ENCODE data around the gene SAMD11. TPM values are rescaled to one million over a fixed set of nuclear protein-coding genes. Genes with fewer than 3 reads are reported as not detected.

The SAMD11 gene
- total and polyA plus RNA-seq, 10 of the 15 experiments (the other 5 are each of a cell fraction or from before 2014, with no cell fraction given): 0.04 to 0.31 (median 0.19) TPM; not detected in 6

GRCh38 chr1:972726-973458 lies 49.2 kb downstream of the SAMD11 start:
- FAIRE-seq (no peak), ATAC-seq (no peak), DNase-seq (ENCODE audit: low read depth, low spot score) (no peak)
- intact Hi-C loops (cut with micrococcal nuclease; ENCODE audit: unreplicated experiment) (no loop called here), in situ Hi-C loops (cut with MboI) (no loop called here)
- Histone ChIP-seq H3K9ac (ENCODE audit: control insufficient read depth, insufficient read depth, low read length) (no peak overlapping the region), H4K20me1 (ENCODE audit: control insufficient read depth, insufficient read depth) (no peaks in the 10 kb centered on the region), H3K4me3 (no peak overlapping the region), H3K27ac (ENCODE audit: control insufficient read depth, insufficient read depth) (no peak overlapping the region), H3K4me2 (ENCODE audit: control insufficient read depth, insufficient read depth) (no peak overlapping the region), H3K9me3 (replicated peaks; ENCODE audit: control insufficient read depth, insufficient read depth, low read length) (no peaks in the 10 kb centered on the region), H3K79me2 (ENCODE audit: control insufficient read depth, insufficient read depth, low read length) (no peaks in the 10 kb centered on the region), H3K36me3 (ENCODE audit: control insufficient read depth in 2 of 2, insufficient read depth in 2 of 2, low read length in 1 of 2) (no peaks in the 10 kb centered on the region), H2AFZ (ENCODE audit: control insufficient read depth, low read depth, low read length) (no peak overlapping the region), H3K4me1 (ENCODE audit: control insufficient read depth, insufficient read depth, low read length) (no peaks in the 10 kb centered on the region), H3K27me3 (replicated peaks in 1 of 2; ENCODE audit: control insufficient read depth in 2 of 2, insufficient read depth in 2 of 2, low read length in 1 of 2) (no peaks in the 10 kb centered on the region)
- ChIA-PET POLR2A (no interaction called here), RAD21 (ENCODE audit: unreplicated experiment) (no interaction called here), CTCF (interaction anchor here (1.3 kb wide), 1 partner anchor 91 kb away, joined by 3 read pairs; no protein-coding TSS in a partner anchor), SMC1A (ENCODE audit: uncharacterized antibody, unreplicated experiment) (no interaction called here)
- WGBS (ENCODE audit: insufficient coverage, insufficient replicate concordance, low lambda C conversion rate, missing lambda C conversion rate): 69% methylated on average over 22 of the region's 28 CpGs
- no TSS peak for BruUV-seq (replicated peaks)
- TF ChIP-seq STAT1 (conservative IDR thresholded peaks at IDR 0.05) (no peak), ZZZ3 (IDR thresholded peaks at IDR 0.05; ENCODE audit: control insufficient read depth, insufficient read length, low read depth) (no peak), FOS (IDR thresholded peaks at IDR 0.05; ENCODE audit: borderline replicate concordance, extremely low read depth, insufficient read length) (no peak), ATF7 (IDR thresholded peaks at IDR 0.05; ENCODE audit: low read depth) (no peak), ZBTB11 (CRISPR knock-in tag; IDR thresholded peaks at IDR 0.05) (no peak), FOXM1 (IDR thresholded peaks at IDR 0.05; ENCODE audit: low read depth, low read length) (no peak), FOXK2 (IDR thresholded peaks at IDR 0.05) (no peak), ZNF217 (IDR thresholded peaks at IDR 0.05) (no peak), EZH2 (IDR thresholded peaks at IDR 0.05; ENCODE audit: borderline replicate concordance, control insufficient read depth, low read depth, low read length) (no peak), POLR2AphosphoS2 (IDR thresholded peaks at IDR 0.05; ENCODE audit: low read depth, low read length) (no peak), IKZF1 (conservative IDR thresholded peaks at IDR 0.05) (no peak), EGR1 (IDR thresholded peaks at IDR 0.05; ENCODE audit: borderline replicate concordance in 1 of 2, low read depth in 2 of 2, low read length in 2 of 2) (no peak), BHLHE40 (IDR thresholded peaks at IDR 0.05; ENCODE audit: borderline replicate concordance in 1 of 2, low read depth in 2 of 2, low read length in 1 of 2) (no peak), HDGF (IDR thresholded peaks at IDR 0.05) (no peak), PAX8 (IDR thresholded peaks at IDR 0.05) (no peak), JUND (IDR thresholded peaks at IDR 0.05; ENCODE audit: low read depth, low read length) (no peak), RB1 (IDR thresholded peaks at IDR 0.05; ENCODE audit: borderline replicate concordance) (no peak)
- TF ChIP-seq, protein P1, sequence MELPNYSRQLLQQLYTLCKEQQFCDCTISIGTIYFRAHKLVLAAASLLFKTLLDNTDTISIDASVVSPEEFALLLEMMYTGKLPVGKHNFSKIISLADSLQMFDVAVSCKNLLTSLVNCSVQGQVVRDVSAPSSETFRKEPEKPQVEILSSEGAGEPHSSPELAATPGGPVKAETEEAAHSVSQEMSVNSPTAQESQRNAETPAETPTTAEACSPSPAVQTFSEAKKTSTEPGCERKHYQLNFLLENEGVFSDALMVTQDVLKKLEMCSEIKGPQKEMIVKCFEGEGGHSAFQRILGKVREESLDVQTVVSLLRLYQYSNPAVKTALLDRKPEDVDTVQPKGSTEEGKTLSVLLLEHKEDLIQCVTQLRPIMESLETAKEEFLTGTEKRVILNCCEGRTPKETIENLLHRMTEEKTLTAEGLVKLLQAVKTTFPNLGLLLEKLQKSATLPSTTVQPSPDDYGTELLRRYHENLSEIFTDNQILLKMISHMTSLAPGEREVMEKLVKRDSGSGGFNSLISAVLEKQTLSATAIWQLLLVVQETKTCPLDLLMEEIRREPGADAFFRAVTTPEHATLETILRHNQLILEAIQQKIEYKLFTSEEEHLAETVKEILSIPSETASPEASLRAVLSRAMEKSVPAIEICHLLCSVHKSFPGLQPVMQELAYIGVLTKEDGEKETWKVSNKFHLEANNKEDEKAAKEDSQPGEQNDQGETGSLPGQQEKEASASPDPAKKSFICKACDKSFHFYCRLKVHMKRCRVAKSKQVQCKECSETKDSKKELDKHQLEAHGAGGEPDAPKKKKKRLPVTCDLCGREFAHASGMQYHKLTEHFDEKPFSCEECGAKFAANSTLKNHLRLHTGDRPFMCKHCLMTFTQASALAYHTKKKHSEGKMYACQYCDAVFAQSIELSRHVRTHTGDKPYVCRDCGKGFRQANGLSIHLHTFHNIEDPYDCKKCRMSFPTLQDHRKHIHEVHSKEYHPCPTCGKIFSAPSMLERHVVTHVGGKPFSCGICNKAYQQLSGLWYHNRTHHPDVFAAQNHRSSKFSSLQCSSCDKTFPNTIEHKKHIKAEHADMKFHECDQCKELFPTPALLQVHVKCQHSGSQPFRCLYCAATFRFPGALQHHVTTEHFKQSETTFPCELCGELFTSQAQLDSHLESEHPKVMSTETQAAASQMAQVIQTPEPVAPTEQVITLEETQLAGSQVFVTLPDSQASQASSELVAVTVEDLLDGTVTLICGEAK (IDR thresholded peaks at IDR 0.05; ENCODE audit: borderline replicate concordance): no peak
